ENCODE results near the gene GRB7. TPM values are rescaled to one million over a fixed set of nuclear protein-coding genes. Genes with fewer than 3 reads are reported as not detected.

The GRB7 gene
- total RNA-seq, 4 donors from 2014 or later = 0.44 TPM; not detected in 3

DNA sequence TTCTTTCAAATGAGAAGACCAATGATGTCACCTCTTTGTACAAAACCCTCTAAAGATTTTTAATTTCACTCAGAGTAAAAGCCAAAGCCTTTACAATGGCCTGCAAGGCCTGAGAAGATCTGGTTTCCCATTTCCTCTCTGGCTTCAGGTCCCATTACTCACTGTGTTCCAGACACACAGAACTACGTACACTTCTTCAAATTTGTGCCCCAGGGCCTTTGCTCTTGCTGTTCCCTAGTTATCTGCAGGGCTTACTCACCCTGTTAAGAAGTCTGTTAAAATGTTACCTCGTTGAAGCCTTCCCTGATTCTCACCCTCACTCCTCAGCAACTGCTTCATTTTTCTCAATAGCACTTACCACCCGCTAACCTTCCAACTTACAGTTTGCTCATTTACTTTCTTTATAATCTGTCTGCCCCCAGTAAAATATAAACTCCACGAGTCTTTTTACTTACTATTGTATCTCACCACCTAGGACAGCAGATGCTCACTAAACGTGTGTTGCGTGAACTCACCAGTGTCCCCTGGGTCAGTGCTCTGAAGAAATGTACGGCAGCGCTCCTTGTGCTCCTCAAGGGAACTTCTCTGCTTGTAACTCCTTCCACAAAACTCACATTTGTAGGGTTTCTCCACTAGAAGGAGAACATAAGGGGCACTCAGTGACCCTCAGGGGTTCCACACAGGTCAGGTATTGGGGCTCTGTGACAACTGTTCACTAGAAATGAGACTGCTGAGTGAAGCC, 50.2 kb downstream of the GRB7 start:
- TF ChIP-seq CTCF (IDR thresholded peaks at IDR 0.05; ENCODE audit: low read depth) = no peak

GRCh38 chr17:39791111-39791992, 53.6 kb downstream of the GRB7 start:
- no peak for TF ChIP-seq CTCF (IDR thresholded peaks at IDR 0.05; ENCODE audit: low read depth)

DNA sequence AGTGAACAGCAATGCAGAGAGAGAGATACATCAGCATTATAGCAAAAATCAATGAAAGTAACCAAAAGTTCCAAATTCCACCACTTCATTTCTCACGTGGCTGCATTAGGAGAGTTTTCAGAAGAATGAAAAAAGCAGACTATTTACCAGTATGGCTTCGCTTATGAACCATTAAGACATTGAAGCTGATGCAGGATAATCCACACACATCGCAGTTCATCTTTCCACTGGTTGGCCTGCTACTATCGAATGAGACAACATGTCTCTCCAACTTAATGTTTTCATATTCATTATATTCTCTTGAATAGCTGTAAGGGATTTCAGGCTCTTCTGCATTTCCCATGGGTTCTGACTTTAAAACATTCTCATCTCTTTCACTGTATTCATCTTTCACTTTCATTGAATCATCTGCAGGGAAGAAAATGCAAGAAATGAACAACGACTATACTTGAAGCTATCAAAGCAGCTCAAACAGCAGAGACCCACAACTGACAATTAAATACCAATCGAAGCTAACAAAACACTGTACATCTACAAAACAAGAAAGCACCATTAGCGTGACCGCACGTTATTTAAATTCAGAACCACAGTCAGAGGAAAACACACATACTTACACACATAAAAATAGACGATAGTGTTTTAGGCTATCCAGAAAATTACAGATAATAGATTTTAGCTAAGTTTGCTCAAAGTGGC, 54.9 kb downstream of the GRB7 start:
- TF ChIP-seq CTCF (IDR thresholded peaks at IDR 0.05; ENCODE audit: low read depth) = no peak

DNA sequence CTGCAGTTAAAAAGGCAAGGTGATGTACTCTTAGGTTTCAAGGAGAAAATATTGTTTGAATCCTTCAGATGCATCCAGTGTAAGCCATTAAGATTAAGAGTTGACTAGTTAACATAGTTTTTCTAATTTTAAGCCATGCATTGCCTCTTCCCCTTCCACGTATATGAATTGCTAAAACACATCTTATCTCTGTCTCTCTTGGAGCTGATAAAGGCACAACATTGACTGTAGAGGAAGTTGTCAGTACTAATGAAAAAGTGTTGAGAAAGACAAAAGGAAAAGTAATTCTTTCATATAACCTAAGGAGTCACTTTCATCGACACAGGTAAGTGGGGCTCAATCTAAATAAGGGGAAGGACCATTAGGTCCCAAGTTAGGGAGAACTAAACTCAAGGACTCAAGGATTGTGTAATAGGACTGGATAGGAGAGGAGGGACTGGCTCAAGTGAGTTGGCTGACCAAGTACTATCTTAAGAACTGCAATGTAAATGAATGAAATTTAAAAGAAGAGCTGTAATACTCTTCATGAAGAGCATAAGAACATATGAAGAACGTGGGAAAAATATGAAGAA, 55.6 kb downstream of the GRB7 start:
- no peak for TF ChIP-seq CTCF (IDR thresholded peaks at IDR 0.05; ENCODE audit: low read depth)

- no peak for TF ChIP-seq CTCF (IDR thresholded peaks at IDR 0.05; ENCODE audit: low read depth)
These were observed 56.7 kb downstream of the GRB7 start for GRCh38 chr17:39794249-39794970.

Small RNAs within 50 kb of the gene (small RNA-seq; reads per million reads assigned to genes)
- not detected for gene MIR4728

Other genes starting within 250 kb of the GRB7 start
- gene NEUROD2, start 130.0 kb upstream of the GRB7 start, total RNA-seq = not detected
- 100 to 1,000 TPM in 1 of 4 donors, 10 to 100 TPM in 3; 16.3 to 100 (median 41.4) TPM for gene PPP1R1B, start 111.0 kb upstream of the GRB7 start, total RNA-seq
- gene STARD3, start 100.8 kb upstream of the GRB7 start, total RNA-seq = 10 to 100 TPM; 39.2 to 63.9 (median 43.5) TPM
- 1 to 10 TPM in 1 of 4 donors, under 1 TPM in 2, not detected in 1; 0.33 to 6.8 (median 0.66) TPM for gene TCAP, start 72.6 kb upstream of the GRB7 start, total RNA-seq
- gene PNMT, start 69.5 kb upstream of the GRB7 start, total RNA-seq = 1 to 10 TPM; 2.0 to 7.3 (median 4.2) TPM
- gene PGAP3, start 49.9 kb upstream of the GRB7 start, total RNA-seq = 10 to 100 TPM in 1 of 4 donors, 1 to 10 TPM in 3; 7.6 to 12.8 (median 8.0) TPM
- gene ERBB2, start 37.9 kb upstream of the GRB7 start, total RNA-seq = 10 to 100 TPM in 3 of 4 donors, 1 to 10 TPM in 1; 8.5 to 13.2 (median 12.3) TPM
- 10 to 100 TPM; 32.4 to 52.7 (median 46.4) TPM for gene MIEN1, start 7.4 kb upstream of the GRB7 start, total RNA-seq
- 1 to 10 TPM in 3 of 4 donors, under 1 TPM in 1; 0.98 to 1.9 (median 1.4) TPM for gene IKZF3, start 126.4 kb downstream of the GRB7 start, total RNA-seq
- gene ZPBP2, start 130.3 kb downstream of the GRB7 start, total RNA-seq = not detected
- 10 to 100 TPM; 15.2 to 80.4 (median 24.3) TPM for gene GSDMB, start 180.7 kb downstream of the GRB7 start, total RNA-seq
- 100 to 1,000 TPM; 145 to 419 (median 200) TPM for gene ORMDL3, start 189.7 kb downstream of the GRB7 start, total RNA-seq
- not detected for gene LRRC3C, start 189.8 kb downstream of the GRB7 start, total RNA-seq
- 1 to 10 TPM in 3 of 4 donors, not detected in 1; 1.3 to 9.0 (median 7.1) TPM for gene GSDMA, start 225.1 kb downstream of the GRB7 start, total RNA-seq
- 10 to 100 TPM; 52.2 to 86.8 (median 68.2) TPM for gene PSMD3, start 242.9 kb downstream of the GRB7 start, total RNA-seq

All from subcutaneous adipose tissue (tissue), 4 donors.